Activated gamma-delta T cell (primary cell): ENCODE measurements around the gene ERFE.

ENCODE experiments used
- DNase-seq: peaks from one replicate; lab custom pipeline; 2025; lab: John Stamatoyannopoulos, UW

The ERFE gene

DNA sequence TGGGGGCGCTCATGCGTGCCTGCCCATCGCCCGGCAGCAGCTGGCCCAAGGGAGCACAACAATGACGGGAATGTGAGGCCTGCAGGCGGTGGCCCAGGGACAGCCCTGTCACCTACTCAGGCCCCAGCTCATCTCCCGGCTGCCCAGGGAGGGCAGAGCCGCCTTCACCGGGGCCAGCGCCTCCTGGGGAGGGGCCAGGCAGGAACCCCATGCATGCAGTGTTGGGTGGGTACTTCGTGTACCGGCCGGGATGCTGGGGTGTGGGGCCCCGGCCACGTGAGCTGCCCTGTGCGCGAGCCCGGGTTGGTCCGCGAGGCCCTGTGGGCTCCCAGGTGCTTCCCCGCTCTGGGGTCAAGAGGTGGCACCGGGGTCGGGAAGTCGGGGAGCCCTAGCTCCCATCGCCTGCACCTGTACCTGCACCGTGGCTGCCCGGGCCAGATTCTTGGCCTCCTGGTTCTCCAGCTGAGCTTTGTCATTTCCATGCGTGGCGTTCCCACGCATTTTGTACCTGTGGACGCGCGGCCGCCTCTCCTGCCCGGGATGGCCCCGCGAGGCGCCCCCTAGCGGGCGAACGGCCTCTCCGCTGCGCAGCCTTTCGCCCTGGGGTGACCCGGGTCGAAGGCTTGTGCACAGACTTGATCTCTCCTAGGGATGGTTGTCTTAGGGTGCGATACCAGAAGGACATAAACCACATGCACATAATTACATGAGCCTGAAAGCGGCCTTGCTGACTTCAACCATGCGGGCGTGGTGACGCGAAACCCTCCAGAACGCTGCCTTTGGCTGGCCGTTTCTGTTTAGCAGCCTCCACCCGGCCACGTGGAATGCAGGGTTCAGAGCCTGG is 19.4 kb upstream of the ERFE start:
- DNase-seq, result no peak

DNA sequence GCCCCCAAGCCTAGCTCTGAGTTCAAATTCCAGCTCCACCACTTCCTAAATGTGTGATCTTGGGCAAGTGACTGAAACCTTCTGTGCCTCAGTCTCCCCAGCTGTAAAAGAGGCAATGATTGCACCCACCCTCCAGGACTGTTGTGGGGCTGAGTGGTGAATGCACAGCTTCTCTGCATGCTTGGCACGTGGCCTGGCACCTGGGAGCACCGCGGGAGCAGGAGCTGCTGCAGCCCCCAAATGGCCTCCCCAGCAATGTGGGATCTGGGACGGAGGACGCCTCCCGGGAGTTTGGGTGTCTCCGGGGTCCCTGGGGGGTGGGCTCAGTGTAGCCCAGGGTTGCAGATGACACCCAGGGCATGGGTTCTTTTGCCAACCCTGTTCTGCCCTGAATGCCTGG is 18.7 kb upstream of the ERFE start:
- DNase-seq, result no peak

DNA sequence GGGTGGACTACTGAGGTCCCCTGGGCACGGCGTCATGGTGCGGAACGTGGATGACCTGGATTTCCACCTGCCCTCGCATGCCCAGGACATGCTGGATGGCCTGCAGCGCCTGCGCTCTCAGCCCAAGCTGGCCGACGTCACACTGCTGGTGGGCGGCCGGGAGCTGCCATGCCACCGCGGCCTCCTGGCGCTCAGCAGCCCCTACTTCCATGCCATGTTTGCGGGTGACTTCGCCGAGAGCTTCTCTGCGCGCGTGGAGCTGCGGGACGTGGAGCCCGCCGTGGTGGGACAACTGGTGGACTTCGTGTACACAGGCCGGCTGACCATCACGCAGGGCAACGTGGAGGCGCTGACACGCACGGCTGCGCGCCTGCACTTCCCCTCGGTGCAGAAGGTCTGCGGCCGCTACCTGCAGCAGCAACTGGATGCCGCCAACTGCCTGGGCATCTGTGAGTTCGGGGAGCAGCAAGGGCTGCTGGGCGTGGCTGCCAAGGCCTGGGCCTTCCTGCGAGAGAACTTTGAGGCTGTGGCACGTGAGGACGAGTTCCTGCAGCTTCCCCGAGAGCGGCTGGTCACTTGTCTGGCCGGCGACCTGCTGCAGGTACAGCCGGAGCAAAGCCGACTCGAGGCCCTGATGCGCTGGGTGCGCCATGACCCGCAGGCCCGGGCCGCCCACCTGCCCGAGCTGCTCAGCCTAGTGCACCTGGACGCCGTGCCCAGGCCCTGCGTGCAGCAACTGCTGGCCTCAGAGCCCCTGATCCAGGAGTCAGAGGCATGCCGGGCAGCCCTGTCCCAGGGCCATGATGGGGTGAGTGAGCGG is 17.8 kb upstream of the ERFE start:
- DNase-seq, result no peak

DNA sequence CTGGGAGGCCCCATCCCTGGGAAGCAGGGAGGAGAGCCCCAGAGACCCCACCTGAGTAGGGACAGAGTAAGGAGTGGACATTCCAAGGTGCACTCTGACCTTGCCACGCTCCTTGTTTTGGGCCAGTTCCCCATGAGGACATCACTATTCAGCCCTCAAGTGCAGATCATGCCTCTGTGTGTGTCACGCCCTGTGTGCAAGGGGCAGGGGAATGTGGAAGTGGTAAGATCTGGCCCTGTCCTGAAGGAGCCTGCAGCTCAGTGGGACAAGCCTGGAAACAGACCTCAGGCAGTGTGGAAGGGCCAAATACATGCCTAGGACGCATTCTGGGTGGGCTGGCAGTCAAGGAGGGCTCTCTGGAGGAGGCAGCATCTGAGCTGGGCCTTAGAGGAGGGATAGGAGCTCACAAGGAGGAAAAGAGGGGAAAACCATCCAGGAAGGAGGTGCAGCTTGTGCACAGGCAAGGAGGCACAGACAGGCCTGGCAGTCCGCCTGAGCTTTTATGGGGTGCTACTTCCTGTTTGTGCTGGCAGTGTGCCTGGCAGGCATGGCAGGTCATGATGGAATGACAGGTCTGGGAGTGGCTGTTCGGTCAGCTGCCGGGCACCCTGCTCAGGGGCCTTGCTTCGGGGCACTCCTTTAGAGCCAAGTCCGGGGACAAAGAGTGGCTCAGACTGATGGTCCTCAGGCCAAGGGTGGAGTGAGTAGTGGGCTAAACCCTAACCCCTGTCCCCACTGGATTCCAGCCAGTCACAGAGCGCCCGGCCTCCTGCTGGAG is 17.0 kb upstream of the ERFE start:
- DNase-seq, result no peak

DNA sequence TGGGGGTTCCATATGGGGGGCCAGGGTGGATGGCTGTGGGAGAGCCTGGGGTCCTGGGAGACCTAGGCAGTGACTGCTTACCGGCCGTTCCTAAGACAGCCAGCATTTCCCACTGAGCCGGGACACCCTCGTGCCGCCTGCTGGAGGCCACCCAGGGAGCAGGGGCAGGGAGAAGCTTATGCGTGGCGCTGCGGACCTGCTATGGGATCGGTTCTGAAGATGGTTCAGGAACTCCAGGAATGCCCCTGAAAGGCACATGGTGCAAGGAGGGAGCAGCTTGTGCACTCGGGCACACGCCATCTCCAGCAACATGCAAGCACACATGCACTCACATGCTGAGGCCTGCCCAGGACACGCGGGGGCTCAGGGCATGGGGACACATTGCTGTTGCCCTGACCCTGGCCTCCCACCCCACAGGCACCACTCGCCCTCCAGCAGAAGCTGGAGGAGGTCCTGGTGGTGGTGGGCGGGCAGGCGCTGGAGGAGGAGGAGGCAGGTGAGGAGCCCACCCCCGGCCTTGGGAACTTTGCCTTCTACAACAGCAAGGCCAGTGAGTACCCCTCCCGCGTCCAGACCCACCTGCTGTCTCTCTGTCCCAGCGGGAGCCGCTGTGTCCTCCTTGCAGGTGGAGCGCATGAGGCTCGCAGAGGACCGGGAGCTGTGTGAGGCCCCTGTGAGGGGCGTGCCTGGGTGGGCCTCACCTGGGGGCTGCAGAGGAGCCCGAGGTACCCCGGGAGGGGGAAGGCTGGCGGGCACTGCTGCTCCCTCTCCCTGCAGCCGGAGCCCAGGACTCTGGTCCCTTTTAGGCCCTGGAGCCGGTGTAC is 16.2 kb upstream of the ERFE start:
- no peak for DNase-seq

DNA sequence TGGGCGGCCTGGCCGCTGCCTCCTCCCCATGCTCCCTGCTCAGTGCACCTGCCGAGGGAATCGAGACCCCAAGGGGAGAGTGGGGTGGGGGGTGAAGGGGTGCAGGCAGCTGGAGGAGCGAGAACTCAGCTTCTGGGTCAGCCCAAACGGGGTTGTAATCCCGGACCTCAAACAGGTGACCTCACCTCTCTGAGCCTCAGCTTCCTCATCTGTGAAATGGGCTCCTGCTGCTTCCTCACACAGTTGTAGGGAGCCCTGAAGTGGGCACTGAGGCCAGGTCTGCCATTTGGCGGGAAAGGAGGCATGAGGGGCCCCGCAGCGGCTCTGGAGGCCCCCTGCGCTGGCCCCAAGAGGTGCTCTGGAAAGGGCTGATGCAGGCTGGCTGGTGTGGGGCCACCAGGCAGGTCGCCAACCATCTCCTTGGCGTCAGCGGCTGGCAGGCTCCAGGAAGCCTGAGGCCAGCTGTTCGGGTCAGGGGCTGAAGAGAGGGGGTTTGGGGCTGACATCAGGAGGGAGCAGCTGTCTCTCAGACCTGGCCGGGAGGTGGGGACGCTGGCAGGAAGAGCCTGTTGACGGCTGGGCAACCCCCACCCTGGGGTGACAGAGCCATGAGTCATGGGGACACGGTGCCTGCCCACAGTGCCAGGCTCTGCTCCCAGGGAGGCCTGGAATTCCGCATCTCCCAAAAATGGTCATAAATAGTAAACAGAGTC is 15.4 kb upstream of the ERFE start:
- DNase-seq, result no peak

DNA sequence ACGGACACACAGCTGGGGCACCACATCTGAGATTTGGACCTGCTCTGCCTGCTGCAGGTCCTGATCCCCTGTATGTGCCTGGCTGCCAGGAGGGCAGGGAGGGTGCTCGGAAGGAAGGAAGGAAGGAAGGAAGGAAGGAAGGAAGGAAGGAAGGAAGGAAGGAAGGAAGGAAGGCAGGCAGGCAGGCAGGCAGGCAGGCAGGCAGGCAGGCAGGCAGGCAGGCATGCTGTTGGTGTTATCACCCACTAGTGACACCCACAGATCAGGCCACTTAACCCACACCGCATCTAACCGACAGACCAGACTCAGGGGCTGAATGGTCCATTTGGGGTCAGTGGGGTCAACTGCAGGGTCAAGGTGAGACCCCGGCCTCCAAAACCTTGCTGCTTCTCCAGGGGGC is 14.5 kb upstream of the ERFE start:
- no peak for DNase-seq

DNA sequence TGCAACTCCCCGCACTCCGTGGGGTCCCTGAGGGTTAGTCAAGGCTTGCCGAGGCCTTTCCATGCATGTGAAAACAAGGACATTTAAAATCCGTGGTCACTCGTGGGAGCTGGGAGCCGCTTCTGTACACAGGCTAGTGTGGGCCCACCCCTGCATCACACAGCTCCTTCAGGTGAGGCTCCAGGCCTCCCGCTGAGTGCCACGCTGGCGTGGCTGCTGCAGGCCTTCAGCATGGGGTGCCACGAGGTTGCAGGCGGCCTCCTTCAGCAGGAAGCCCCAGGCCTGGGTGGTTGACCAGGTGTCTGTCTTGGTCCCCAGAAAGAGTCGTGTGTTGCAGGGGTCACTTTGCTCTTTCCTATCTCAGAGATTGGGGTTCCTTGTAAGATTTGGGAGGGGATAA is 13.7 kb upstream of the ERFE start:
- no peak for DNase-seq

DNA sequence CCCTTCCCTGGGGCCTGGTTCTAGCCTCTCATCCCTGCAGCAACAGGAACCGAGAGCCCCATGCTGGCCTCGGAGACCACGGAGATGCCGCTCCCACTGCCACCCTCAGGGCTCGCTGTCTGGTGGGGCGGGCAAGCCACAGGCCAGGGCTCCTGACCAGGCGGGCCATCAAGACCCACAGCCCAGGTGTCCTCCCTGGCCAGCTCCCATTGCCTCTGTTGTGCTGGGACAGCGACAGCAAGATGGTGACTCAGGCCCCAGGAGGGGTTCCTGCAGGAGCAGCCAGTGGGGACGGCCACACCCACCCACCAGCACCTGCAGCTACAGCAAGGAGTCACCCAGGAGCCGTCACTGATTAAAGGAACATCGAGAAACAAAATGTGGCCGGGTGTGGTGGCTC is 12.9 kb upstream of the ERFE start:
- DNase-seq, result no peak

DNA sequence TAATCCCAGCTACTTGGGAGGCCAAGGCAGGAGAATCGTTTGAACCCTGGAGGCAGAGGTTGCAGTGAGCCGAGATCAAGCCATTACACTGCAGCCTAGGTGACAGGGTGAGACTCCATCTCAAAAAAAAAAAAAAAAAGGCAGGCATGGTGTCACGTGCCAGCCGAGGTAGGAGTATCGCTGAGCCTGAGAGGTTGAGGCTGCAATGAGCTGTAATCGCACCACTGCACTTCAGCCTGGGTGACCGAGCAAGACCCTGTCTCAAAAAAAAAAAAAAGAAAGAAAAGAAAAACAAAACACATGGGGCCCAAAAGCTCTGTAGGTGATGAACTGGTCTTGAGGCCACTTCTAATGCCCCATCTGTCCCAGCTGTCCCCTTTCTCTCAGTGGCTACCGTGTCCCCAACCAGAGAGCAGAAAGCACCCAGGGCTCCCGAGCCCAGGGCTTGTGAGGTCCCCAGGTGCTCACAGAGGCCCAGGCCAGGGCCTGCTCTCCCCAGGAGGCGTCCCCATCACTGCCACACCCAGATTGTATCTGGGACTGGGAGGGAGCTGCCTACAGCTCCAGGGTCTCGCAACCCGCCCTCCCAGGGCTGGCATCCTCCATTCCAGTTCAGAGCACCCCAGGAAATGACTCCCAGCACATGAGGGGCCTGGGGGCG is 11.8 kb upstream of the ERFE start:
- DNase-seq, result no peak

DNA sequence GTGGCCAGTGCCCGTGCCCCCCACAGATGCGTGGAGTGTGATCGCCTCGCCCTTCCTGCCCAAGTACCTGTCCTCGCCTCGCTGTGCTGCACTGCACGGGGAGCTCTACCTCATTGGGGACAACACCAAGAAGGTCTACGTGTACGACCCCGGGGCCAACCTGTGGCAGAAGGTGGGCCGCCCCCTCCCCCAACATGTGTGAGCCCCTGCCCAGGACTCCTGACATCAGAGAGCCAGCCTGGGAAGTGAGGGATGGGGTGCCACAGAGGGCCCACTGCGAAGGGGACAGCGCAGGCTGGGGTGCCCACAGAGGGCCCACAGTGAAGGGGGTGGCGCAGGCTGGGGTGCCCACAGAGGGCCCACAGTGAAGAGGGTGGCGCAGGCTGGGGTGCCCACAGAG is 9.8 kb upstream of the ERFE start:
- no peak for DNase-seq

DNA sequence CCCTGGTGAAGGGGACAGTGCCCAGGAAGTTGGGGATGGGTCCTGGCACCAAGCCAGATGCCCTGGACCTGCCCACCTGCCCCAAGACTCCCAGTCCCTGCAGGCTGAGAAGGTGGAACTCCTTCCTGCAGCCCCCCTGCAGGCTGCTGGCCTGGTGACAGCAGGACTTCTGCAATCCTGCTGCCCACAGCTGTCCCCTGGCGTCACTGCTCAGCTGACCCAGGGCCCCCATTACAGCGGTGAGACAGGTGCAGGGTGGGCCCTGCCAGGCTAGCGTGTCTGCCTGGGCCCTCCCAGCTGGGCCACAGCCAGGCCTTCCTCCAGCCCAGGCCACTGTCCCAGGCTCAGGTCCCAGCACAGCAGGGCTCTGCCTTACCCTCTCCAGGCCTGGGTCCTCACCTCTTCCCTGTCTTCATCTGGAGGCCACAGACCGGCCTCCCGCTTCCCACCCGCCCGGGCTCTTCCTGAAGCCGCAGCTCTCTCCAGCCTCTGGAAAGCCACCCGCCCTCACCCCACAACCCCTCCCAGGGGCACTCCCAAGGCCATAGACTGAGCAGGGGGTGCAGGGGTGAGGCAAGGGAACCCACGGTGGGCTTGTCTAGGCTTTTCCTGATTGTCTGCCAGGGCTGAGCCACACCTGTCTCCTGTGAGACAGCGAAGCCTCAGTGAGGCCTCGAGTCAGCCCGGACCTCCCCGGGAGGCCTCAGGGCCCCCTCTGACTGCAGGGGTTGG is 8.8 kb upstream of the ERFE start:
- DNase-seq, result no peak

DNA sequence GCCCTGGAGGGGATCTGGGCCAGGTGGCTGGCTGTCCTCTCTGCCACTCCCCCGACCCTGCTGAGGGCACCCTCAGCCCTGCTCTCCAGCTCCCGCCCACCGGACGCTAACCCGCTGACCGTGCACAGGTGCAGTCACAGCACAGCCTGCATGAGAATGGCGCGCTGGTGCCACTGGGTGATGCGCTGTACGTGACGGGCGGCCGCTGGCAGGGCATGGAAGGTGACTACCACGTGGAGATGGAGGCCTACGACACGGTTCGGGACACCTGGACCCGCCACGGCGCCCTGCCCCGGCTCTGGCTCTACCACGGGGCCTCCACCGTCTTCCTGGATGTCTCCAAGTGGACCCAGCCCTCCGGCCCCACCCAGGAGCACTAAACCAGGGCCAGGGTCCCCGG is 8.1 kb upstream of the ERFE start:
- no peak for DNase-seq

DNA sequence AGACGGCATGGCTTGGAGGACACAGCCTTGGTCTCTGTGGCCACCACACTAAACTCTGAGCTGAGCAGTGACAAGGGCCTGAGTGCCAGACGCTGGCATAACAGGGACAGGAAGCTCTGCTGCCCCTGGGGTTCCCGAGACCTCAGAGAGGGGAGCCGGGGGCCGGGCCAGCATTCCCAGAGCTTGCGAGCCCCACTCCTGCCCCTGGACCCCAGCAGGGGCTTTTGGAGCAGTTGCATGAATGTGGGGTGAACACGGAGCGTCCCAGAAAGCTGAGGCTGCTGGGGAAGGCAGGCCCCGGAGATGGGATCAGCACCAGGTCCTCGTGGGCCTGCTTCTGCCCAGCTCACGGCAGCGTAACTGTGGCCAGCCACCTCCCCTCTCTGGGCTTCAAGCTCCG is 7.6 kb upstream of the ERFE start:
- DNase-seq, result no peak

DNA sequence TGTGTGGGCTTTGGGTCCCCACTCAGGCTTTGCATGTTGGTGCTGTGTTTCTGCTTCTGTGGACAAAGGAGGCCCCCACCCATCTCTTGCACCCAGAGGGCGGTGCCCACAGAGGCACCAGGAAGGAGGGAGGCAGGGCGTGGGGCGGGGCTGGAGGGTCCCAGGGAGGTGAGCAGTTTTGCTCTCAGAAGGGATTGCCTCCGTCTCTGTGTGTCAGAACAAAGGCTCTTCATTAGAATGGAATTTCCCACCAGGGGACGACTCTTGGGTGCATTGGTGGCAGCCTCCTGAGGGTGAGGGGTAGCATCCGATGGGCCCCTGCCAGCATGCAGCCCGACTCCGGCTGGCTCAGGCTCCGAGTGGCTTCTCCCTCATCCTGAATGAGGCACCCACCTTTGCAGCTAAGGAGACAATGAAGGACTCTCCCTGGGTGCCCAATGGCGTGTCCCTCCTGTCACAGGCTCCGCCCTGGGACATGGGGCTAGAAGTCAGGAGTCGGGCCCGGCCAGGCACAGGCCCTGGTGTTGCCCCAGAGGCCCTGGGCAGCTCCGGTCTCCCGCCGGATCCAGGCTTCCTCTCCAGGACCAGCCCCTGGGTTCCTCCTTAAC is 7.0 kb upstream of the ERFE start:
- no peak for DNase-seq

DNA sequence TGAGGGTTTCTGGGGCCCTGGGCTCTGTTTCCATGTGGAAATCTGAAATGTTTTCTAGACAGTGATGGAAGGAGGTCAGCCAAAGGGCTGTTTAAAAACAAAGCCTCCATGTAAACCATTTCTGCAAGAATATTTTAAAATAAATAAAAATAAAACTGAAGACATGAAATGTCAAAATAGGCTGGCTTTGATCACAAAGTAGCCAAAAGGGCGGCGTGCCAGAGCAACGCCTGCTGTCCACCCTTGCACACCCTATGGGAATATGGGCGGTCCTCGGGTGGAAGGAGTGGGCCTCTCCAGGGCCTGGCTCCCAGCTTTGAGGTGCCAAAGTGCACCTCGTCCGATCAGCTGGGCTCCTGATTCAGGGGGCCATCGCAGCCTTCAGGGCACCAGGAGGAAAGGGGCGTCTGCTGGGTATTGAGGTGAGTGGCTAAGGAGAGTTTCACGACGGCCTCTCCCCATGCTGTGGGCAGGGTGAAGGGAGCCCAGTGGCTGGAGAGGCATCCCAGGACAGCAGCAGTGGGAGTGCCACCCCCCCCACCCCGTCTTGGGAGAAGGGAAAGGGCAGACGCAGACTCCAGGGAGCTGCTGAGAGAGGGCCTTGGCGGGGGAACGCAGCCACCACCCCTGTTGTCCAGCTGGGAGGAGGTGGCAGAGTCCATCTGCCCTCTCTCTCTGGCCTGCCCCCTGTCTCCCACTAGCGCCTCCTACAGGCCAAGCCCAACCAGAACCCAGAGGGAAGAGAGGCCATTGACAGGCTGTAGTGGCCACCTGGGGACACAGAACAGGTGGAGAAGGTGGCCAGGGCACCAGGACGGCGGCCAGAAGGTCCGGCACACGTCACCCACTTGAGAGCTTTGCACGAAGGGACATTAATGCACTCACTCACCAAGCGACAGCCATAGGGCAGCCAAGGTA is 5.7 kb upstream of the ERFE start:
- DNase-seq, result no peak

DNA sequence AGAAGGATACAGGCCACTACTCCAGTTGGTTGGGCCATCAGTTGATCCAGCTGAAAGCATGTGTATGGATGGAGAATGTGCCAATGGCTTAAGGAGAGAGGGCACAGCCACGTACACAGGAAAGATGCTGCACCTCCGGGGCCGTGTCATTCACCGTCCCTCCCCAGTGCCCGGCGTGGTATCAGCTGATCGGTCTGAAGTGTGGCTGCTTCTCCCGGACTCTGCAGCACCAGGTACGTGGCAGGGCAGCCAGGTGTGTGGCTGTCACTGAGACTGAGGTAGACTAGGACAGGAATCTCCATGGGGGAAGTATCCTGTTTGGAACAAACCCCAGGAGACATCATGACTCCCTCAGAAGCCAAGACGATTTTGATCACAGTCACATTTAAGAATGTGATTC is 4.2 kb upstream of the ERFE start:
- DNase-seq, result no peak

DNA sequence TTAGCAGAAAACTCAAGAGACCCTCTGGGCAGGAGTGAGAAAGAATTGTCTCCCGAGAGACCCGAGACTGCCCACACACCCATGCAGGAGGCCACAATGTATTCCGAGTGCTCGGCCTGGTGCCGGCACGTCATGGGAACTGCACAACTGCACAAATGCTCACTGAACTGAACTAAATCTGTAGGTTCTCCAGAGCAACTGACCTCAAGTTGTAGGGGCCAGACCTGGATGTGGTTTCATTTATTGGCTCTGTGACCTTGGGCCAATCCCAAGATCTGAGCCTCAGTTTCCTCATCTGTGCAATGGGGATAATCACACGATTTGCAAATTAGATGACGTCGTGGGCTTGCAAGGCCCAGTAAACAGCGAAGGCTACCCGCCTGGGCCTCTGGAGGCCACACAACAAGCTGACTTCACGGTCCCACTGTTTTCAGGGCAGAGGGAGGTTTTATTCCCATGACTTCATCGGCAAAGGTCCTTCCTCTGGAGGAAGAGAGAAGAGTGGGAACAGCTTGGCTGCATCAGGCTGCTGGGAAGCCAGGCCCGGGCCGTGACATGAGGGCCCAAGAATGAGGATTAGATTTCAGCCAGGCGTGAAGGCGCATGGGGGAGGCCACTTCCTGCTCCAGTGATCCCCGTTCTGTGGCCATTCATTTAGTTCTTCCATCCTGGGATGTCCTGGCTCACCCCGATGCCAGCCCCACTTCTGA is 3.6 kb upstream of the ERFE start:
- no peak for DNase-seq
